ENCODE results near the gene ASB8. TPM values are rescaled to one million over a fixed set of nuclear protein-coding genes. Genes with fewer than 3 reads are reported as not detected.

The ASB8 gene
- total RNA-seq, 1 experiment from 2014 or later, result 19.2 TPM

DNA sequence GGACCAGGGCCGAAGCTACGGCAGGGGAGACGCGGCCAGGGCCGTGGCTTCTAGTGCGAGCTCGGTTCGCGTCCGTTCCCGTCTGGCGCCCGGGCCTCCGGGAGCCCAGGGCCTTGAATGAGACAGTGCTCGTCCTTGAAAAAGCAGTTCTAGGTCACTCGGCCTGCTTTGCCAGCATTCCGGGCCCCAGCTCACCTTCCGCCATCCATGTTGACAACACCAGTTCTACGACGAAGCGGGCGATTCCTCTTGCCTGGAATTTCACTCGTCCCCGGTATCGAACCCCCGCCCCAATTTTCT is 41.3 kb upstream of the ASB8 start:
- Mint-ChIP-seq H3K36me3 (ENCODE audit: insufficient read depth, unreplicated experiment) (peaks cover 45% of the 10 kb centered on the region), H3K4me3 (ENCODE audit: low read depth, unreplicated experiment) (peak overlapping the region; percentile 73), H3K4me1 (ENCODE audit: low read depth, unreplicated experiment) (peaks cover 28% of the 10 kb centered on the region), H3K27me3 (ENCODE audit: unreplicated experiment) (no peaks in the 10 kb centered on the region), H3K9me3 (ENCODE audit: low read depth, unreplicated experiment) (peaks cover 5% of the 10 kb centered on the region), H3K27ac (ENCODE audit: unreplicated experiment) (peak overlapping the region; percentile 74)
- TSS peak; percentile 74 for BruUV-seq (replicated peaks)
- TF ChIP-seq, protein P1, sequence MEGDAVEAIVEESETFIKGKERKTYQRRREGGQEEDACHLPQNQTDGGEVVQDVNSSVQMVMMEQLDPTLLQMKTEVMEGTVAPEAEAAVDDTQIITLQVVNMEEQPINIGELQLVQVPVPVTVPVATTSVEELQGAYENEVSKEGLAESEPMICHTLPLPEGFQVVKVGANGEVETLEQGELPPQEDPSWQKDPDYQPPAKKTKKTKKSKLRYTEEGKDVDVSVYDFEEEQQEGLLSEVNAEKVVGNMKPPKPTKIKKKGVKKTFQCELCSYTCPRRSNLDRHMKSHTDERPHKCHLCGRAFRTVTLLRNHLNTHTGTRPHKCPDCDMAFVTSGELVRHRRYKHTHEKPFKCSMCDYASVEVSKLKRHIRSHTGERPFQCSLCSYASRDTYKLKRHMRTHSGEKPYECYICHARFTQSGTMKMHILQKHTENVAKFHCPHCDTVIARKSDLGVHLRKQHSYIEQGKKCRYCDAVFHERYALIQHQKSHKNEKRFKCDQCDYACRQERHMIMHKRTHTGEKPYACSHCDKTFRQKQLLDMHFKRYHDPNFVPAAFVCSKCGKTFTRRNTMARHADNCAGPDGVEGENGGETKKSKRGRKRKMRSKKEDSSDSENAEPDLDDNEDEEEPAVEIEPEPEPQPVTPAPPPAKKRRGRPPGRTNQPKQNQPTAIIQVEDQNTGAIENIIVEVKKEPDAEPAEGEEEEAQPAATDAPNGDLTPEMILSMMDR (IDR thresholded peaks at IDR 0.05; ENCODE audit: unreplicated experiment), result no peak
- CTCF ChIA-PET, result interaction anchor here (0.7 kb wide), 1 partner anchor 14 kb away, joined by 3 read pairs; no protein-coding TSS in a partner anchor
- peak; percentile 8 for DNase-seq
- intact Hi-C loops (cut with micrococcal nuclease; ENCODE audit: unreplicated experiment), result loop anchor here (10.0 kb wide), 1 partner anchor 156 kb away; the partner anchor contains the start of gene ZNF641

DNA sequence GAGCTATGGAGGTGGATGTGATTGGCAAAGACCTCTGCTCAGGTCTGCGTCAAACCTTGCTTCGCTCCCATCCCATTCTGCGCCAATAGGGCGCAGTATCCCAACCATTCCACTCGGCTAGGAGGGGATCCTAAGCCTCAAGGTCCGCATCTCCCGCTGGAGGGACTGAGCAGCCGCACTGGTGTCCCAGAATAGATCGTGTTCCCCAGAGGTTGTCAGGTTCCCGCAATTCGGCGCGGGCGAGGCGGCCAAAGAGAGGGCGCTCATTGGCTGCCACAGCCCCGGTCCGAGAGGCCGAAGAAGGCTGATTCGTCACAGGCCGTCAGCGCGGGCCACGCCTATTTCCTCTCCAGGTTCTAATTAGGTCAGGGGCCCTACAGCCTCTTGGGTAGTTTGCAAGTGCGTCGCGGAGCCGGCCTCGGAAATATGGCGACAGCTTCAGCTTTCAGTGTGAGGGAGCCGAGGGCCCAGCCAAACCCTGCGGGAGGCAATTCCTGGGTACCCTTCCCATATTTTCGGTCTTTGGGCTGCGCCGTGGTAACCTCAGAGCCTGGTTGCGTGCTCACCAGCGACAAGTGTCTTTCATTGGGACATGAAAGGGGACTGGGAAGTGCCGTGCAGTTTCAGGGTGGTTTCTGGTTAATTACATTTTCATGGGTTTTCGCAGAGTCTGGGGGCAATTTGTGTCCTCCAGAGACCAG is 40.8 kb upstream of the ASB8 start:
- intact Hi-C loops (cut with micrococcal nuclease; ENCODE audit: unreplicated experiment), result loop anchor here (10.0 kb wide), 1 partner anchor 157 kb away; the partner anchor contains the start of gene ZNF641
- CTCF ChIA-PET, result interaction anchor here (0.7 to 1.5 kb wide), 4 partner anchors 12 to 257 kb away, joined by 3 to 5 read pairs (median 4); partner anchors contain the start of gene ASB8
- DNase-seq, result peak; percentile 87
- H3K27me3 Mint-ChIP-seq (ENCODE audit: unreplicated experiment), result no peaks in the 10 kb centered on the region
- peak overlapping the region; percentile 73 for H3K4me3 Mint-ChIP-seq (ENCODE audit: low read depth, unreplicated experiment)
- H3K4me1 Mint-ChIP-seq (ENCODE audit: low read depth, unreplicated experiment), result peaks cover 33% of the 10 kb centered on the region
- BruUV-seq (replicated peaks), result no TSS peak
- peaks cover 45% of the 10 kb centered on the region for H3K36me3 Mint-ChIP-seq (ENCODE audit: insufficient read depth, unreplicated experiment)
- H3K9me3 Mint-ChIP-seq (ENCODE audit: low read depth, unreplicated experiment), result peaks cover 3% of the 10 kb centered on the region
- H3K27ac Mint-ChIP-seq (ENCODE audit: unreplicated experiment), result peak overlapping the region; percentile 74
- TF ChIP-seq, protein P1 (IDR thresholded peaks at IDR 0.05; ENCODE audit: unreplicated experiment), result no peak

DNA sequence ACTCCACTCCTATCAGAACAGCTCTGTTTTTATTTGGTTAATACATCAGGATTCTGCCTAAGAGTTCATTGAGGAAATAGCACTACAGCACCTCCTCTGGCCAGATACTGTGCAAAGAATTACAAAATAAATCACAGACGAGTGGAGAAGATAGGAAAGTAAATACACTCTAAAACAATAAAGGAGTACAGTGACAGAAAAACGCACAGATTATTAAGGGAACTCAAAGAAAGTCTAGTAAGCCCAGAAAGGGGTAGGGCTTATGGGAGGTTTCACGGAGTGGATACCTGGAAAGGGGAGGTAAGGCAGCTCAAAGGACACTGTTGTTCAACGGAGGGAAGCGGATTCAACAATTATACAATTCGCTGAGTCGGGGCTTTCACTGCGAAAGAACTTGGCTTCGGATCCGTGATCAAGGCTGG is 40.2 kb upstream of the ASB8 start:
- CTCF ChIA-PET, result interaction anchor here (0.7 to 1.5 kb wide), 5 partner anchors 11 to 345 kb away, joined by 3 to 5 read pairs (median 4); partner anchors contain the start of gene ASB8
- H3K36me3 Mint-ChIP-seq (ENCODE audit: insufficient read depth, unreplicated experiment), result peaks cover 45% of the 10 kb centered on the region
- peaks cover 3% of the 10 kb centered on the region for H3K9me3 Mint-ChIP-seq (ENCODE audit: low read depth, unreplicated experiment)
- H3K27ac Mint-ChIP-seq (ENCODE audit: unreplicated experiment), result peak overlapping the region; percentile 74
- H3K4me1 Mint-ChIP-seq (ENCODE audit: low read depth, unreplicated experiment), result peaks cover 34% of the 10 kb centered on the region
- intact Hi-C loops (cut with micrococcal nuclease; ENCODE audit: unreplicated experiment), result loop anchor here (10.0 kb wide), 1 partner anchor 157 kb away; the partner anchor contains the start of gene ZNF641
- TSS peak; percentile 86 for BruUV-seq (replicated peaks)
- TF ChIP-seq, protein P1 (IDR thresholded peaks at IDR 0.05; ENCODE audit: unreplicated experiment), result peak; percentile 9
- no peaks in the 10 kb centered on the region for H3K27me3 Mint-ChIP-seq (ENCODE audit: unreplicated experiment)
- peak; percentile 8 for DNase-seq
- peak overlapping the region; percentile 73 for H3K4me3 Mint-ChIP-seq (ENCODE audit: low read depth, unreplicated experiment)

DNA sequence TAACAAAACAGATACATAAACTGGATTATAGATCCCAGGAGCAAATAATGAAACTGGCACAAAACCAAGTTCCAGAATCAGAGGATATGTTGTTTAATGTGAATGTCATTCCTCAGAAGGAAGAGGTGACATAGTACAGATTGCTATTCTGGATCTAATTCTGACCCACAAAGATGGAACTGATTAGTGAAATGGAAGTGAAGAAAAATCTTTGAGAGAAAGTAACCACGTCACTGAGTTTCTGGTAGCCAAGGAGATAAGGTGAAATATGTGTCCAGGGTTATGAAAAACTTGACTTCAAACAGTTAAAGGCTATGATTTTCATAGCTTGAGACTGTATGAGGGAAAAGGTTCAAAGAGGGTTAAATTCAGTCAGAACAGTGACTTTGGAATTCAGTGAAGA is 37.5 kb upstream of the ASB8 start:
- peaks cover 42% of the 10 kb centered on the region for H3K4me1 Mint-ChIP-seq (ENCODE audit: low read depth, unreplicated experiment)
- TF ChIP-seq, protein P1 (IDR thresholded peaks at IDR 0.05; ENCODE audit: unreplicated experiment), result no peak
- H3K27ac Mint-ChIP-seq (ENCODE audit: unreplicated experiment), result no peak overlapping the region
- H3K4me3 Mint-ChIP-seq (ENCODE audit: low read depth, unreplicated experiment), result no peak overlapping the region
- BruUV-seq (replicated peaks), result no TSS peak
- H3K27me3 Mint-ChIP-seq (ENCODE audit: unreplicated experiment), result peaks cover 13% of the 10 kb centered on the region
- no peak for DNase-seq
- intact Hi-C loops (cut with micrococcal nuclease; ENCODE audit: unreplicated experiment), result loop anchor here (10.0 kb wide), 1 partner anchor 160 kb away; the partner anchor contains the start of gene ZNF641
- CTCF ChIA-PET, result no interaction called here
- H3K36me3 Mint-ChIP-seq (ENCODE audit: insufficient read depth, unreplicated experiment), result peaks cover 45% of the 10 kb centered on the region
- H3K9me3 Mint-ChIP-seq (ENCODE audit: low read depth, unreplicated experiment), result no peaks in the 10 kb centered on the region

Measured in Calu3 (cell line).